Activated naive CD8-positive, alpha-beta T cell treated with anti-CD3 and anti-CD28 coated beads, Interleukin-2, amount 50 U/mL, for 24 hours (primary cell): ENCODE measurements around the gene TOM1.

ENCODE experiments used
- ATAC-seq: fragments of 150-1000 bp; cut with Tn5 transposase; one replicate; pipeline ENCODE4 v1.10.0; 2021
- DNase-seq: peaks from one replicate; pipeline ENCODE4 v3.0.0; 2021
- H3K27ac Mint-ChIP-seq: one replicate; pipeline ENCODE4 v1.8.0; 2021; ENCODE audit warnings: mild to moderate bottlenecking, mixed read lengths
- H3K27me3 Mint-ChIP-seq: one replicate; pipeline ENCODE4 v1.8.0; 2021; ENCODE audit warnings: mixed read lengths
- H3K36me3 Mint-ChIP-seq: one replicate; pipeline ENCODE4 v1.8.0; 2021; ENCODE audit warnings: low read depth, mixed read lengths
- H3K4me1 Mint-ChIP-seq: one replicate; pipeline ENCODE4 v1.8.0; 2021; ENCODE audit warnings: mixed read lengths
- H3K4me3 Mint-ChIP-seq: one replicate; pipeline ENCODE4 v1.8.0; 2021; ENCODE audit warnings: mild to moderate bottlenecking, moderate library complexity, mixed read lengths
- H3K9me3 Mint-ChIP-seq: one replicate; pipeline ENCODE4 v1.8.0; 2021; ENCODE audit warnings: mixed read lengths

The TOM1 gene

DNA sequence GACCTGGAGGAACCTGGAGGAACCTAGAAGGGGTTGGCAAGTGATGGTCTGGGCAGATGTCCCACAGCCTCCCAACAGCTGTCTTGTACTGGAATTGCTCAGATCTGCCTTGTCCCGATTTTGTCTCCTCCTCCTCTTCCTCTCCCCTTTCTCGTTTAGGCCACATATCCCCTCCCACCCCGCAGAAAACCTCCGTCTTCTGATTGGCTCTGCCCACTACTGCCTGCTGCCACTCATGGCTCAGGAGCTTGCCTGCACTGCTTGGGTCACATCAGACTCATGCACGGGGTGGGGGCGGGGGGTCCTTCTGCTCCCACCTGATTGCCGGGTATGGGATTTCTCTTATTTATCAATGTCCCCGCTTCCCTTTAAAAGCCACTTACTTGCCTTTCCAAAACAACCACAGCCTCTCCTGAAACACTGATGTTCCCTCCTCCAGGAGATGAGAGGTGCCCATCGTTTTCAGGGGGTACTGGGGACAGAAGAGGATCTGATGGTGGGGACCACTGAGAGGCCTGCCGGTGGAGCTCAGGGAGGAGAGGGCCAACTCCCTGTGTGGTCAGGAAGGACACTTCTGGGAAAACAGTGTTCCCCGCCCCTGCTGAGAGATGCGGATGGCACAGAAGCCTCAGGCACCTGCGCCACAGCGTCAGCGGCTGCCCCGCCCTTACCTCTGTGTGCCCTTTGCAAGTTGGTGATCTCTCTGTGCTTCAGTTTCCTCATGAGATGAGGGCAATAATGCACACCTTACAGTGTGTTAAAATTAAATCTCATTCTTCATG, 14.7 kb downstream of the TOM1 start:
- Mint-ChIP-seq H3K36me3 (no peaks in the 10 kb centered on the region), H3K4me3 (no peak overlapping the region), H3K27ac (no peak overlapping the region), H3K4me1 (peaks cover 49% of the 10 kb centered on the region), H3K9me3 (no peaks in the 10 kb centered on the region), H3K27me3 (no peaks in the 10 kb centered on the region)
- no peak for DNase-seq
- ATAC-seq: no peak

- peaks cover 40% of the 10 kb centered on the region for H3K4me1 Mint-ChIP-seq
- no peak overlapping the region for H3K4me3 Mint-ChIP-seq
- no peak for DNase-seq
These were observed 15.6 kb downstream of the TOM1 start for GRCh38 chr22:35315141-35315854.

DNA sequence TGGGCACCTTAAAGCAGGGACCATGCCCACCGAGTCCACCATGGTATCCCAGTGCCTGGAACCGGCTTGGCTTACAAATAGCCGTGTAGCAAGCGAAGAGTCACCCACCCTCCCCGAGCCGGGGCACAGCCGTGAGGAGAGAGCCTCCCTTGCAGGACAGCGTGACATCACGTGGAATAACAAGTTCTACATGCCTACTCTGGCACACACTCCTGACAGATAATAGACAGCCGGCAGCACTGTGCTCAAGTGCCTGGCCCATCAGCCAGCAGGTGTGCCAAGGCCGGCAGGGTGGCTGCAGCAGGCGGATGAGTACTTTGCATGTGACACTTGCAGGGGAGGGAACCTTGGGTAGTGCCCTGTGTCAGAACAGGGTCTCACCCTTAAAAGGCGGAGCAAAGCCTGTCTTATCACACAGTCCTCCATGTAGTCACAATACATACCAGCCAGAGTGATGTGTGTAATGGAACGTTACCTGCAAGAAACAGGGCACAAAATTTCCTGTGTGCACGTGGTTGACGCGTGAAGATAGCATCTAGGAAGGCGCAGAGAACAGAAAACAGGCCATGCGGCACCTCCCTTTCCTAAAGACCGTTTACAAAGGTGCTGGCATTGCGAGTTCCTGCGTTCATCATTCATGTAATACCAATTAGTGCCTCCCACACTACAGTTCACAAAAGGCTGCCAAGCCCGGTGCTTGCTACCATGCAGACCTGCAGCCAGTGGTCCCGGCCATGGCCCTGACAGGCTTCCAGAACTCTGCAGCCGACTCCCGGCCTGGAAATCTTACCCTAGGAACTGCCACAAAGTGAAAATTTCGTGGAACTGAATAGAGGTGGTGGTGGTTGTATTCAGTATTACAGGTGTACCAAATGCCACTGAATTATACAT, 16.4 kb downstream of the TOM1 start:
- H3K9me3 Mint-ChIP-seq: no peaks in the 10 kb centered on the region
- DNase-seq (no peak), ATAC-seq (no peak)
- no peak overlapping the region for H3K4me3 Mint-ChIP-seq
- H3K27ac Mint-ChIP-seq: no peak overlapping the region
- no peaks in the 10 kb centered on the region for H3K27me3 Mint-ChIP-seq
- peaks cover 32% of the 10 kb centered on the region for H3K4me1 Mint-ChIP-seq
- no peaks in the 10 kb centered on the region for H3K36me3 Mint-ChIP-seq

More at GRCh38 chr22:35315141-35315854, 15.6 kb downstream of the TOM1 start:
- no peak for ATAC-seq
- Mint-ChIP-seq H3K27me3 (no peaks in the 10 kb centered on the region), H3K9me3 (no peaks in the 10 kb centered on the region), H3K27ac (no peak overlapping the region), H3K36me3 (no peaks in the 10 kb centered on the region)

DNA sequence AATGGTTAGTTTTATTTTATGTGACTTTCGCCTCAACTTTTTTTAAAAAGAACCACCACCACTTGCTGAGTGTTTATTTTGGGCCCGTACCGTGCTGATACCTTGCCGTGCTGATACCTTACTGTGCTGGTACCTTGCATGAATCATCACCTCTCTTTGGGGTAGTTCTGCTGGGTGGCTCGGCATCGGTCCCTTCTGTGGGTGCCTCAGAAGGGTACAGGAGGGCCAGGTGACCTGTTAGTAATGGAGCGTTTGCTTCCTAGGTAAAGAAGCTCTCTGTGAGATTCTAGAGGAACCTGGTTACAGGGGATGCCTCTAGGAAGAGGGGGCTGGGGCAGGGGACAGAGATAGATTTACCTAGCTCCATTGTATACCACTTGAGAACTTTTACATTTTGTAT, 17.1 kb downstream of the TOM1 start:
- Mint-ChIP-seq H3K36me3 (no peaks in the 10 kb centered on the region), H3K27ac (no peak overlapping the region), H3K9me3 (no peaks in the 10 kb centered on the region), H3K27me3 (no peaks in the 10 kb centered on the region), H3K4me1 (peaks cover 25% of the 10 kb centered on the region), H3K4me3 (no peak overlapping the region)
- DNase-seq: no peak
- no peak for ATAC-seq

DNA sequence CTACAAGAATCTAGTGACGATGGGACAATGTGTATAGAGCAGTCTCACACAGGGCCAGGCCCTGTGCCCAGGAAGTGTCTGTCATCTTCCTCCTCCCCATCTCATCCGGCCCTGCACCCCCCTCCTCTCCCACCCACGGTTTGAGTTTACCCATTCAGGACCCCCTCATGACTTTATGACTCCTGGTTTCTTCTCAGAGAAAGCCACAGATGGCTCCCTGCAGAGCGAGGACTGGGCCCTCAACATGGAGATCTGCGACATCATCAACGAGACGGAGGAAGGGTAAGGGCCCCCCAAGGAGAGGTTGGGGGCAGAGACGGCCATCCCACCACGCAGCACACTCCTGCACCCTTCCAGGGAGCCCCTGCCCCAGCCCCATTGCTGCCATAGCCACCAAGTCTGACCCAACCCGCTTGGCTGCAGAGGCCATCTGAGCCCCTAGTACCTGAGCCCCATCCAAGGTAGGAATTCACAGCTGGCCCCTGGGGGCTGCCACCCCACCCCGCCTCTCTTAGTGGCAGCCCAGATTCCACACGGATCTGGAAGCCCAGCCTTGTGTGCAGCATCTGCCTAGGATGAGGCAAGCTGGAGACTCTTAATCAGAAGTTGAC, 18.1 kb downstream of the TOM1 start:
- ATAC-seq (no peak), DNase-seq (no peak)
- Mint-ChIP-seq H3K4me1 (peaks cover 15% of the 10 kb centered on the region), H3K36me3 (no peaks in the 10 kb centered on the region), H3K4me3 (no peak overlapping the region), H3K27me3 (no peaks in the 10 kb centered on the region), H3K9me3 (no peaks in the 10 kb centered on the region), H3K27ac (no peak overlapping the region)

GRCh38 chr22:35318346-35319215, 18.9 kb downstream of the TOM1 start:
- DNase-seq (no peak), ATAC-seq (no peak)
- Mint-ChIP-seq H3K27me3 (no peaks in the 10 kb centered on the region), H3K4me3 (no peak overlapping the region), H3K4me1 (peaks cover 7% of the 10 kb centered on the region), H3K27ac (no peak overlapping the region), H3K36me3 (no peaks in the 10 kb centered on the region), H3K9me3 (no peaks in the 10 kb centered on the region)

GRCh38 chr22:35319244-35319985, 19.7 kb downstream of the TOM1 start:
- no peaks in the 10 kb centered on the region for H3K27me3 Mint-ChIP-seq
- no peak overlapping the region for H3K4me3 Mint-ChIP-seq
- H3K9me3 Mint-ChIP-seq: no peaks in the 10 kb centered on the region
- peaks cover under 1% of the 10 kb centered on the region for H3K4me1 Mint-ChIP-seq
- H3K36me3 Mint-ChIP-seq: peaks cover 2% of the 10 kb centered on the region
- H3K27ac Mint-ChIP-seq: no peak overlapping the region
- ATAC-seq: no peak
- no peak for DNase-seq

DNA sequence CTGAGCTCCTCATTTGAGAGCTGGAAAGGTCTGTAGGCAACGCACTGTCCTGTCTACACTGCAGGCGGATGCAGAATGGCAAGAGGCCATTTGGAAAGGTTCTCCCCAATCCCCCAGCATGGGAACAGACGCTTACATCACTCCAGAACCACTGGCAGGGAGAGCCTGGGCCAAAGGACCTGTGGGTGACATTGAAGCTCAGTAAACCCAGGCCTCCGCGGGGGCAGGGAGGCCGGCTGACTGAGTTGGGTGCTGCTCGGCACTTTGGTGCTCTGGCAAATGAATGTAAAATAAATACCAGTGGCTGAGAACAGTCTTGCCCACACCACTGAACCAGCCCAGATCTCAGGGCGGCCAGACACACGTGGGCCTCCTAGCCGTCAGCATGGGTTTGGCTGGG, 22.4 kb downstream of the TOM1 start:
- Mint-ChIP-seq H3K27ac (no peak overlapping the region), H3K4me1 (no peaks in the 10 kb centered on the region)

GRCh38 chr22:35322893-35323292, 23.2 kb downstream of the TOM1 start:
- Mint-ChIP-seq H3K27me3 (no peaks in the 10 kb centered on the region), H3K9me3 (no peaks in the 10 kb centered on the region), H3K4me1 (peaks cover under 1% of the 10 kb centered on the region), H3K27ac (no peak overlapping the region), H3K36me3 (peaks cover 9% of the 10 kb centered on the region), H3K4me3 (no peak overlapping the region)
- ATAC-seq (no peak), DNase-seq (no peak)

More for the DNA sequence above, 22.4 kb downstream of the TOM1 start:
- H3K36me3 Mint-ChIP-seq: peaks cover 9% of the 10 kb centered on the region
- no peak for ATAC-seq
- DNase-seq: no peak
- H3K4me3 Mint-ChIP-seq: no peak overlapping the region
- H3K9me3 Mint-ChIP-seq: no peaks in the 10 kb centered on the region
- H3K27me3 Mint-ChIP-seq: no peaks in the 10 kb centered on the region

GRCh38 chr22:35323305-35323704, 23.6 kb downstream of the TOM1 start:
- peaks cover 9% of the 10 kb centered on the region for H3K36me3 Mint-ChIP-seq

DNA sequence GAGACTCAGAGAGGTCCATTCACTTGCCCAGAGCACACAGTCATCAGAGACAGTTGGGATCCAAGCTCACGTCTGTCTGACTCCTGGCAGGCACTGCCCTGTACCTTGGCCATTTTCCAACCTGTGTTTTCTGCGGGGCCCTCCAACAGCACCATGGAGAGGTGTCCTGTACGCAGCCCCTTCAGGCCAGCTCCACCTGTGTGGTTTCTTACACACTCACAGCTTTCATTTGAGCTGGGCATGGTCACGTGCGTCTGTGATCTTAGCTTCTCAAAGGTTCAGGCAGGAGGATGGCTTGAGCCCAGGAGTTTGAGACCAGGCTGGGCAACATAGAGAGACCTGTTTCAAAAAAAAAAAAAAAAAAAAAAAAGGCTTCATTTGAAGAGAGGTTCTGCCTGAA, 24.4 kb downstream of the TOM1 start:
- H3K4me3 Mint-ChIP-seq: no peak overlapping the region
- H3K27me3 Mint-ChIP-seq: no peaks in the 10 kb centered on the region
- ATAC-seq (no peak), DNase-seq (no peak)
- H3K27ac Mint-ChIP-seq: no peak overlapping the region
- H3K4me1 Mint-ChIP-seq: peaks cover 5% of the 10 kb centered on the region
- H3K9me3 Mint-ChIP-seq: no peaks in the 10 kb centered on the region
- peaks cover 9% of the 10 kb centered on the region for H3K36me3 Mint-ChIP-seq

More at GRCh38 chr22:35323305-35323704, 23.6 kb downstream of the TOM1 start:
- Mint-ChIP-seq H3K27ac (no peak overlapping the region), H3K27me3 (no peaks in the 10 kb centered on the region), H3K9me3 (no peaks in the 10 kb centered on the region), H3K4me3 (no peak overlapping the region), H3K4me1 (peaks cover 4% of the 10 kb centered on the region)
- ATAC-seq: no peak
- no peak for DNase-seq

GRCh38 chr22:35324762-35325161, 25.1 kb downstream of the TOM1 start:
- peaks cover 9% of the 10 kb centered on the region for H3K36me3 Mint-ChIP-seq
- ATAC-seq: no peak
- peaks cover 12% of the 10 kb centered on the region for H3K4me1 Mint-ChIP-seq

DNA sequence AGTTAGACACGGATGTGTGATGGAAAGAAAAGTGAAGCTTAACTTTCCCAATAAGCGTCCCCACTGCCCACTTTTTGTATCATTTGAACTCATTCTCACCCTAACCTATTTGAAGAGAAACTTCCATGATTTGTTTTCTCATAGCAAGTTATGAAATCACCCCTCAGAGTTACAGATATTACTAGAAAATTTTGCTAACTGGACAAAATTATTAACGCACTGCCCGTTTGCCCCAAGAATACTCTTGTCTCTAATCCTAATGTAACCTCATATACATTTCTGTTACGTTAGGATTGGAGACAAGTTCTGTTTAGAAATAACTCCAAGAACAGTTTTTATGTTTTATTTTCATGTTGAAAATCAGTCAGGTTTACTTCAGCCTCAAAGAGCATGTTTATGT, 25.5 kb downstream of the TOM1 start:
- Mint-ChIP-seq H3K4me3 (no peak overlapping the region), H3K4me1 (peaks cover 17% of the 10 kb centered on the region), H3K36me3 (peaks cover 10% of the 10 kb centered on the region), H3K27me3 (no peaks in the 10 kb centered on the region), H3K27ac (no peak overlapping the region), H3K9me3 (no peaks in the 10 kb centered on the region)
- DNase-seq (no peak), ATAC-seq (no peak)

More at GRCh38 chr22:35324762-35325161, 25.1 kb downstream of the TOM1 start:
- H3K4me3 Mint-ChIP-seq: no peak overlapping the region
- no peaks in the 10 kb centered on the region for H3K27me3 Mint-ChIP-seq
- no peak for DNase-seq
- H3K27ac Mint-ChIP-seq: no peak overlapping the region
- H3K9me3 Mint-ChIP-seq: no peaks in the 10 kb centered on the region
